Stimulated activated naive CD4-positive, alpha-beta T cell treated with Interleukin-2 at 50 U/mL for 16 hours (primary cell): Measurements from ENCODE around the gene RAB27A.
A peak's percentile ranks its signal among the peaks of the same experiment; 100 is the strongest.
"Not testable (repeated sequence)": the region's sequence is repeated elsewhere in the genome, so short reads cannot be mapped to it uniquely, and the experiment has no call there.

Experiments used
- DNase-seq: peaks from one replicate; lab custom pipeline; 2025; lab: John Stamatoyannopoulos, UW

The RAB27A gene

DNA sequence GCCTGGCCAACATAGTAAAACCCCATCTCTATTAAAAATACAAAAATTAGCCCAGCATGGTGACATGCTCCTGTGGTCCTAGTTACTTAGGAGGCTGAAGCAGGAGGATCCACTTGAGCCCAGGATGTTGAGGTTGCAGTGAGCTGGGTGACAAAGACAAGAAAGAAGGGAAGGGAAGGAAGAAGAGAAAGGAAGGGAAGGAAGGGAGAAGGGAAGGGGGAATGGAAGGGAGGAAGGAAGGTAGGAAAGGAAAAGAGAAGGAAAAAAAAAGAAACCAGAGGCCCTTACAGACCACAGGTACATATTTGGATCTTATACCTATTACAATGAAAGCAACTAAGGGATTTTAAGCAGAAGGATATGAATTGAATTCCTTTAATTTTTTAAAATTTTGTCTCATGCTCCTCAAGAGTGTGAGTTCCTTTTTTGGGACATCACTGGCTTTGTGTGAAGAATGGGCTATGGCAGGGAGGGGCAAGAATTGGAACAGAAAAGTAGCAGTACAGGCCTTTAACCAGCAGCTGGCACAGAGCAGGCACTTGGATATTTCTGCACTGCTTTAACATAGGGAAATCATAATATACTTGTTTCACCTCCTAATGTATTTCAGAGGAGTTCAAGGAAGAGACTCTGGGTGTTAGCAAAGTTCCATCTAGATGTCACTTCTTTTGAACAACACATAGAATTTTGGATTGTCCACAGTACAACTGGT is 7.9 kb downstream of the RAB27A start:
- DNase-seq = no peak

DNA sequence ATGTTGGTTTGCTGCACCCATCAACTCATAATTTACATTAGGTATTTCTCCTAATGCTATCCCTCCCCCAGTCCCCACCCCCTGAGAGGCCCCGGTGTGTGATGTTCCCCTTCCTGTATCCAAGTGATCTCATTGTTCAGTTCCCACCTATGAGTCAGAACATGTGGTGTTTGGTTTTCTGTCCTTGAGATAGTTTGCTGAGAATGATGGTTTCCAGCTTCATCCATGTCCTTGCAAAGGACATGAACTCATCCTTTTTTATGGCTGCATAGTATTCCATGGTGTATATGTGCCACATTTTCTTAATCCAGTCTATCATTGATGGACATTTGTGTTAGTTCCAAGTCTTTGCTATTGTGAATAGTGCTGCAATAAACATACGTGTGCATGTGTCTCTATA is 9.0 kb downstream of the RAB27A start:
- DNase-seq = peak; percentile 36

DNA sequence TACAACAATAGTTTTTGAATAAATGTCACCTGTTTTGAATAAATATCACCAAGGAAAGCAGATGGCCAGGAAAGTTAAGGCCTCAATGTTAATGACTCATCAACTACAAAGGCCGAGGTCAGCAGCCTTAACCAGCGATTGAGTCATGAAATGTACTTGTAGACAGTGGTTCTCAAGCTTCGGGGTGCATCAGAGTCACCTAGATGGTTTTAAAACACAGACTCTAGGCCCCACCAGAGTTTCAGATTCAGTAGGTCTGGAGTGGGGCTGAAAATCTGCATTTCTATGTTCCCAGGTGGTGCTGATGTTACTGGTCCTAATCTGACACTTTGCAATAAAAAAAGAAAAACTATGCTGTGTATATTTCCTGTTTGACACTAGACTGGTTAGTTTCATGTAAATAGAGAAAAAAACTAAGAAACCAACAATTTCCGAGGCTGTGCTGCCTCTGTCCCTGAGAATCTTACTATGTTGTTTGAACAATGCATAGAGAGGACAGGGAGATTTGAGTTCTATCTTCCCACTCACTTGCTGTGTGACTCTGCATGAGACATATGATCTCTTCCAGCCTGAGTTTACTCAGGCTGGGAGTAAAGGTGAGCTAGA is 9.8 kb downstream of the RAB27A start:
- peak; percentile 55 for DNase-seq

GRCh38 chr15:55279100-55279745 is 10.4 kb downstream of the RAB27A start:
- DNase-seq = no peak

DNA sequence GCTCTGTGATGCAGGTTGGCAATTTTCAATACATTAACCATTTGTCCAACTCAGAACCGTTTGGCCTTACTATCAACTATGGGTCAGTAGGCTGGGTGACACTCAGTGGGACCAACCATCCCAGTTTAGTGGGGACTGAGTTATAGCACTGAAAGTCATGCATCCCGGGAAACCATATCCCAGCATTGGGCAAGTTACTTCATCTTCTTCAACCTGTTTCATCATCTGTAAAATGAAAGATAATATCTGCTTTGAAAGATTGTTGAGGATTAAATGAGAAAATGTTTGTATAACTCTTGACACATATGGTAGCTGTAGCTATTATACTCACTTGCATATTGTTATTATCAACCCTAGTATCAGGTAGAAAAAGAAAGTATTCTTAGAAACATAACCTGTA is 11.9 kb downstream of the RAB27A start:
- no peak for DNase-seq

DNA sequence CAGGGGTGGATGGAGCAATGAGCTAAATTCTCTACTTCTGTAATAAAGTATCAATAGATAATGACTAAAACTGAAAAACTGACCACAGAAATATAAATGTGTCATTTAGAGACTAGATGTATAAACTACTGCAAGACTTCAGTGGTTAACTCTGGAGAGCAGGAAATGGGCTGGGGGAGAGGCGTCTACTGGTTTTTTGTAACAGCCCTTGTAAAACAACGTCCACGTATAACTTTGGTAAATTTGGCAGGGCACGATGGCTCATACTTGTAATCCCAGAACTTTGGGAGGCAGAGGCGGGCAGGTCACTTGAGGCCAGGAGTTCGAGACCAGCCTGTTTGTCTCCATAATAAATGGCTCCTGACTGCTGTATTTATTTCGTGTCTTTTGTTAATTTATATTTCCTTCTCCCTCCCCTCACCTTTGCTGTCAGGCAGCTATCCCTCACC is 12.5 kb downstream of the RAB27A start:
- peak; percentile 54 for DNase-seq

DNA sequence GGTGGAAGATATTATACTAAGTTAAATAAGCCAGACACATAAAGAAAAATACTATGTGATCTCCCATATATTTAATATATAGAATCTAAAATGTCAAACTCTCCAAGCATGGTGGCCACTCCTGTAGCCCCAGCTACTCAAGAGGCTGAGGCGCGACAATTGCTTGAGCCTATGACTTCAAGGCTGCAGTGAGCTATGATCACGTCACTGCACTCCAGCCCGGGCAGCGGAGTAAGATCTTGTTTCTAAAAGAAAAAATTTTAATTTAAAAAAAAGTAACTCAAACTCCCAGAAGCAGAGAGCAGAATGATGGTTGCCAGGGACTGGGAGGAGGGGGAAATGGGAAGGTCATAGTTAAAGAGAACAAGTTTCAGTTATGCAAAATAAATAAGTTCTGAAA is 13.3 kb downstream of the RAB27A start:
- DNase-seq = no peak

GRCh38 chr15:55270291-55270690 is 19.3 kb downstream of the RAB27A start:
- no peak for DNase-seq

GRCh38 chr15:55268176-55268695 is 21.4 kb downstream of the RAB27A start:
- no peak for DNase-seq

DNA sequence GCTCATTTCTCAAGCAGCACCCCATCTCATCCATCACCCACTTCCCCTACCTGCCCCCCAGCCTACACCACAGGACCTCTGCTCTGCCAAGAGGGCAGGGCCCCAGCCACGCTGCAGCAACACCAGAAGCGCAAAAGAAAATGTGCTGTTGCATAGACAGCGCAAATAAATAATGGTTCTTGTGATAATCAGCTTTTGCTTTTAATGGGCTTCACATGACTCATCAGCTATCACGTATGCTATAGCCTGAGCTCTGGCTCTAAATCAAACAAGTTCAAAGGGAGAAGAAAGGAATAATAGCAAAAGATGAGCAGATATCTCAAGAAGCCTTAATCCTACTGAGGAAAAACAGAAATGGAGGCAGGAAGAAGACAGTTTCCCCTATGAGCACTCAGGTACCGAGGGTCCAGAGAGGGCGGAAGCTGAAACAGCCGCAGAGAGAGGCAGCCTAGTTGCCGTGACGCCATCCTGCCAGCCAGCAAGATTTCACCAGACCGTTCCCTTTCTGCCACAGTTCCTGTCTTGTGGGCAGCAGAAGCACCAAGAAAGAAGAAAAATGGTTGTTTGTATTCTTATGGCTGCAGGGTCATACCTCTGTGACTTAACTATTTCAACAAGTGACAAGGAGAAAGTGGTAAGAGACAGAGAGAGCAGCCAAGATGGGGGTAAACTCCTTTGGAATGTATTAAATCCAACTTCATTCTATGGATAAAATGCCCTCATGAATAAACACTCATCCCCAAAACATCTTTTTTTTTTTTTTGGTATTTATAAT is 22.0 kb downstream of the RAB27A start:
- DNase-seq = peak; percentile 52

GRCh38 chr15:55266547-55266946 is 23.1 kb downstream of the RAB27A start:
- DNase-seq = no peak

- DNase-seq = no peak
Measured at GRCh38 chr15:55260562-55261131, 29.0 kb downstream of the RAB27A start.

- DNase-seq = no peak
Measured at GRCh38 chr15:55257938-55258337, 31.7 kb downstream of the RAB27A start.

GRCh38 chr15:55257012-55257670 is 32.5 kb downstream of the RAB27A start:
- no peak for DNase-seq

DNA sequence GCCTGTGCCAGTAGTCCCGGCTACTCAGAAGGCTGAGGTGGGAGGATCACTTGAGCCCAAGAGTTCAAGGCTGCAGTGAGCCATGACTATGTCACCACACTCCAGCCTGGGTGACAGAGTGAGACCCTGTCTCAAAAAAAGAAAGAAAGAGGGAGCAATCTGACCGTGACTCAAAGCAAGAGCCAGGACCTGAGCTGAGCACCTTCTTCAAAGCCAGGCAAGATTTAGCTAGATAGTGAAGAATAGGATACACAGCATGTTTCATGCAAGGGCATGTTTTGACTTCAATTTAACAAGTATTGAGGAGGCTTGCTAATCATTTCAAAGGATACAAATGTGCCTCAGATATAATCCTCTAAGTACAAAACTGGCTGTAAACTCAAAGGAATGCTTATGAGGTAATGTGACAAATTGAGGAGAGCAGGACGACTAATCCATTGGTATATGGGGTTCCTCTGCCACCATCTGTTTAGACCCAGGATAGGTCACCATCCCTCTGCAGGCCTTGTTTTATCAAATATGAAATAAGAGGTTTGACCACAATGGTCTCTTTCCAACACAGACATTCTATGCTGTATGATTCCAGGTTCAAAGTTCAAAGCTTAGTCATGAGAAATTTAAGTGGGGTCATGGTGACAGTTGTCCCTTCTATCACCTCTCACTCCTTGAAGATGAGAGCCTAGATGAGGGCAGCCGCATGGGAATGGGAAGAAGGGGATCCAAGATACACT is 33.2 kb downstream of the RAB27A start:
- no peak for DNase-seq

GRCh38 chr15:55255714-55256113 is 33.9 kb downstream of the RAB27A start:
- DNase-seq = no peak

DNA sequence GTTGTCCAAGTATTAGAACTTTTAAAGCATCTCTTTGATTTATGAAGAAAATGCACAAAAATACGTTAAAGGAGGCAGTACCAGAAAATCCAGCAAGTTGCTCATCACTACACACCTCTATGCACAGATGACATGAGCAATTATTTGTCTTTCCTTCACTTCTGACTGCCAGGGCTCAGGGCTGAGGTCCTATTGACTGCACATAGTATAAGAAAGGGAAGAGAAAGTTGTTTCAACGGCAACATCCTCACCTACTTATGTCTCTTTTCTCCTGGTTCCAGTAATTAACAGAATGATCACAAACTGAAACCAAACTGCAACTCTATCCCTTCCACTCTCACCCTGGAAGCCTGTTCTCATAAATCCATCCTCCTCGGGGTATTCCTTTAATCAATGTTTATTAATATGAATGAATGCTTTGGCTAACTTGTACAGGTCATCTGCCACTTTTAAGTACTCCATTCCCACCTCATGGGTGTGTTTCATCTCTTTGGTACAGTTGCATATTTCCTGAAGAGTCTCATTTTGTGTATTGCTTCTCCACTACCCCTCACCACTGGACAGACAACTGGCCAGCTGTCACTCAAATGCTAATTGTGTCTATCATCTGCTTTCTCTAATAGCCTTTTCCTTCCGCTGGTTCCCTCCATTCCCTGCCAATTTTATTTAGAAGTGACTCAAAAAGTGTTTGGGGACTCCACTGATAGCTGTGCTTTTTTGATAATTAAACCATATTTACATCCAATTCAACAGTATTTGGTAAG is 34.5 kb downstream of the RAB27A start:
- no peak for DNase-seq

DNA sequence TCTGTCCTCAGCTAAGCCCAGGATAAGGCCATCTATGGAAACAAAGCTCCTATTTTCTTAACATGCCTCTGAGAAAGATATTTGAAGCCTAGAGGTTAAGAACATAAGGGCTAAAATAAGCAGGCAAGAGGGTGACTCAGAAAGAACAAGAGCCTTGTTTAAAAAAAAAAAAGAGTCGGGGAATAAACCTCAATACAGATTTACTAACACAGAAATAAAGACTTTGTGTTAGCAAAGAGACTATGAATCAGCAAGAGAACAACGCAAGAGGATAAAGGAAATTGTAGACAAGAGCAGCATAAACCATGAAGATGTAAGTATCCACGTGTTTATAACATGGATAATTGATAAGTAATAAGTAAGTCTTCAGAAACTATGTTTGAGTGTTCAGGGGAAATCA is 36.0 kb downstream of the RAB27A start:
- DNase-seq = no peak

- DNase-seq = not testable (repeated sequence)
Measured at GRCh38 chr15:55252201-55252600, 37.4 kb downstream of the RAB27A start.

DNA sequence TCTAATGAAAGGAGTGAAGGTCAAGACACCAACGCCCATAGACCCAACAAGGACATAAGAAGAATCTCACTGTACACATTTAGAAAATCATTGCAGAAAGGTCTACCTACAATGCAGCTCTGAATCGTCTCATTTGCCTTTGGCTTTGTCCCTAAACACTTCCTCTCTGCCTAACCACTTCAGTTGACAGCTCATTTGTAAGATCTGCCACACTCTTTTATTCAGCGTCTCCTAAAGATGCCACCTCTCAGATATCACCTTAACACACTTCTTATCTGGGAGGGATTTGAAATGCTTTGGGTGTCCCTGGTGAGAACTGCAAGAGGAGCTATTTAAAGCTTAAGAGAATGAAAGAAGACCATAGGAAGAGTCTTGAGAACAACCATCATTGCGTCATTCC is 38.7 kb downstream of the RAB27A start:
- DNase-seq = no peak
